Activated CD8-positive, alpha-beta memory T cell treated with anti-CD3 and anti-CD28 coated beads, Interleukin-2, amount 50 U/mL, for 1 hour (primary cell): Measurements from ENCODE around the gene ZNF585A.
"Not testable (repeated sequence)": the region's sequence is repeated elsewhere in the genome, so short reads cannot be mapped to it uniquely, and the experiment has no call there.

Experiments
- DNase-seq: peaks from one replicate; pipeline ENCODE4 v3.0.0-alpha.2; 2020; ENCODE audit errors: extremely low read depth

Gene ZNF585A

DNA sequence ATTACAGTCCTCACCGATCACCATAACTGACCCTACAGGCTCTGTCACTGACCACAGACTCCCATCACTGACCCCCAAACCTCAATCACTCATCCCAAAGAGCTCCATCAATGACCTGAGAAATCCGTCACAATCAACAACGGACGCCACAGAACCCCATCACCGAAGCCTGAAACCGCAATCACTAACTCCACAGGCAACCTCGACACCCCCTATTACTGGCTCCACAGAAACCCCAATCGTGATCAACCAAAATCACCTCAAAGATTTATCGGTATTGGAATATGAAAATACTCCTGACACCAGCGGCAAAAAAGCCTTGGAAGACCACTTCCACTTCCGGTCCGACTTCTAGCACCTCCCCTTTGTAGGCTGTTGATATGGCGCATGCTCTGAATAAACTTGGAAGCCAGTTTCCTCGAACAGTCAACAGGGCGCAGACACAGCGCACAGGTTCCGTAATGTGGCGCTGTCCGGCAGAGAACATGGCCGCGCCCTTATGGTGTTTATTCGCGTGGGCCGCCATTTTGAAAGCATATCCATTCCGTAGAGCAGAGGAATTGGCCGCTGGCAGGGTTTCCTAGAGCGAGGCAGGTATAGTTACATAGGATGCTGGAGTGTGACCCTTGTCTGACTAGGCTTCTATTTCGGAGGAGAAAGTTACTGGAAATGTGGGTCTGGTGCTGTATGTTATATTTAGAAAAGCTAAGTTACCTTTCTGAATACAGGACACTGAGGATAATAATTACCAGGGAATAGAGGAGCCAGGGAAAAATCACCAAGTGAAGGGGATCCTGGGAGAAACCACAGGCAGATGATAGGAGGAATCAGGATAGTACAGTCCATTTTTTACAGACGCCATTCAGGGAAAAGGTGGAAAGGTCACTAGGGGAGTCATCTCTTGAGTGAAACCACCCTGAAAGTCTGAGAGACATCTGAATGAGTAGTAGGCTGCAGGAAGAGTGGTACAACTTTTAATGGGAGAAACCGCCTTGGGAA, at the start of gene ZNF585A:
Gene ZNF585A (minus strand): TSS at position 328 of the 999 bp plus-strand sequence. CDS start 2,785 bp downstream, outside the sequence.
- peak; percentile 81 for DNase-seq

DNA sequence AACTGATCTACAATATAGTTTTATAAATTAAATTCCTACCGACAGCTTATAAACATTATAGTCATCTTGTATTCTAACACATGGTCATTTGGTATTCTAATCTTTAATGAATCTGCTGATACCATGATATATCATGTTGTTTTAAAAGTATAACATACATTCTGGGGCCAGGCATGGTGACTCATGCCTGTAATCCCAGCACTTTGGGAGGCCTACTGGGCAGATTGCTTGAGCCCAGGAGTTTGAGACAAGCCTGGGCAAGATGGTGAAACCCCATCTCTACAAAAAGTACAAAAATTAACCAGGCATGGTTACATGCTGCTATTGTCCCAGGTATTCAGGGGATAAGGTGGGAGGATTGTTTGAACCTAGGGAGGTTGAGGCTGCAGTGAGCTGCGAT, 48.6 kb upstream of the ZNF585A start:
- no peak for DNase-seq

GRCh38 chr19:37220383-37220782, 47.9 kb upstream of the ZNF585A start:
- DNase-seq: no peak

- DNase-seq: no peak
These were observed 46.1 kb upstream of the ZNF585A start for GRCh38 chr19:37218592-37218935.

GRCh38 chr19:37217775-37218591, 45.5 kb upstream of the ZNF585A start, which contains the start of gene ZNF383:
Gene ZNF383, plus strand, starts transcription at chr19:37218214. Its CDS starts 12,240 bp downstream, at chr19:37230454.
- DNase-seq: peak; percentile 61

GRCh38 chr19:37217480-37217774, 44.9 kb upstream of the ZNF585A start:
- DNase-seq: no peak

DNA sequence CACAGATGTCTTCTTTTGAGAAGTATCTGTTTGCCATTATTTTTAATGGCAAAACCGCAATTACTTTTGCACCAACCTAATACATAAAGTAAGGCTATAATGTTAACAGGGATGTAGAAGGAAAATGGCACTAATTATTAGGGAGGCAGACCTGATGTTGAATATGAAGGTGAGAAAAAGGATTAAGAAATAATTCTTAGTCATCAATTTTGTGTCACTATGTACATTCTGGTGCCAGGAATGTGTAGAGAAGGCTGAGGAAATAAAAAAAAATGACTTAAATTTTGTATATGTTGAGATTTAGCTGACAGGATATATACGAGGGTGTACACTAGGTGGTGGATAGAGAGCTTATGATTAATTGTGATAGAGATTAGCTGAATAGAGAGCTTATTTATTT, 25.3 kb upstream of the ZNF585A start:
- DNase-seq: no peak

DNA sequence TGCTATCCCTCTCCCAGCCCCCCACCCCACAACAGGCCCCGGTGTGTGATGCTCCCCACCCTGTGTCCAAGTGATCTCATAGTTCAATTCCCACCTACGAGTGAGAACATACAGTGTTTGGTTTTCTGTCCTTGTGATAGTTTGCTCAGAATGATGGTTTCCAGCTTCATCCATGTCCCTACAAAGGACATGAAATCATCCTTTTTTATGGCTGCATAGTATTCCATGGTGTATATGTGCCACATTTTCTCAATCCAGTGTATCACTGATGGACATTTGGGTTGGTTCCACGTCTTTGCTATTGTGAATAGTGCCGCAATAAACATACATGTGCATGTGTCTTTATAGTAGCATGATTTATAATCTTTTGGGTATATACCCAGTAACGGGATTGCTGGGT, 24.6 kb upstream of the ZNF585A start:
- not testable (repeated sequence) for DNase-seq

- not testable (repeated sequence) for DNase-seq
These were observed 22.8 kb upstream of the ZNF585A start for GRCh38 chr19:37195248-37195647.

DNA sequence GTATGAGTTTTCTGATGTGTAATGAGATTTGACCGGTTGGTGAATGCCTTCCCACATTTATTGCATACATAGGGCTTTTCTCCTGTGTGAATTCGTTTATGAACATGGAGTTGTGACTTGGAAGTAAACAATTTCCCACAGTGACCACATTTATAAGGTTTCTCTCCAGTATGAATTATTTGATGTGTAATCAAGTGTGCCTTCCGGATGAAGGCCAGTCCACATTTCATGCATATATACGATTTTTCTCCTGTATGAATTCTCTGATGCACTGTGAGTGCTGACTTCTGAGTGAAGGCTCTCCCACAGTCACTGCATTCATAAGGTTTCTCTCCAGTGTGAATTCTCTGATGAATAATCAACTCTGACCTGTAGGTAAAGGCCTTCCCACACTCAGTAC, 13.6 kb upstream of the ZNF585A start:
- not testable (repeated sequence) for DNase-seq

DNA sequence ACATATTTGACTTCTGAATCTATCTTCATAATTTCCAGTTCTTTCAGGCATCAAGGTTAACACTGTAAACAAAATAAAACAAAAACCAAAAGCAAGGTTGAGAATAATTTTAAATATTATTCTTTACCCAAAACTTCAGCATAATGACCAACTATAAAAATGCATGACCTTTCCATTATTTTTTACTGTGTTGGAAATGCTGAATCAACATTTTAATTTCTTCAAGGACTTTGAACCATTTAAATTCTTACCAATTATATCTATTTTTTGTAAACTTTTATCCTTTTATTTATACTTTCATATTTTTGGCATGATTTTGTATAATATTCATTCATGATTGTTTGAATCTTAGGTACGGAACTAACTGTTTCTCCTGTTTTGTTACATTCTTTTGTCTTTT, 6.9 kb downstream of the ZNF585A start:
- no peak for DNase-seq

- no peak for DNase-seq
These were observed 12.3 kb downstream of the ZNF585A start for GRCh38 chr19:37160153-37160552.

DNA sequence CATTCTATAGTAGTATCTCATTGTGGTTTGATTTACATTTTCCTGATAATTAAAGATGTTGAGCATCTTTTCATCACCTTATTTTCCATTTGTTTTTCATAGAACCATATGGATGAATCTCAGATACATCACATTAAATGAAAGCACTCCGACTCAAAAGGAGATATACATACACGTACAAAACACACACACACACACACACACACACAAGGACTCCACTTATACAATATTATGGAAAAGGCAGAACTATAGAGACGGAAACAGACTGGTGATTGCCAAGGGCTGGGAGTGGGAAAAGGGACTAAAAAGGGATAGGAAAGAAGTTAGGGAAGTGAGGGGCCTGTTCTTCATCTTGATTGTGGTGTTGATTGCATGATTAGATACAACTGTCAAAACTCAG, 24.3 kb downstream of the ZNF585A start:
- DNase-seq: no peak

DNA sequence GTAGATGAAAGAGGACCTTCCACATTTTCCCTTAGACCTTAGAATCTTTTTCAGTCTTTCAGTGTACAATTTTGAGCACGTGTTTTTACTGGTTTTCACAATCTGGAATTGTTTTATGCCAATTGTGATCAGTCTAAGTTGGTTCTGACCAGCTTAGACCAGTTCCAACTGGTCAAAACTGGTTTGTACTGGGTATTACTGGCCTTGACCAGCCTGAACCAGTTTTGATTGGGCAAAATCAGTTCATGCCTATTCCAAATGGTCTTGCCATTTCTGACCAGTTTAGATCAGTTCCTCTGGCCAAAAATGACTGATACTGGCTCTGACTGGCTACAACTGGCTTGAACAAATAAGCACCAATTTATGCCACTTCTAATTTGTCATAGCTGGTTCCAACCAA, 36.4 kb downstream of the ZNF585A start:
- no peak for DNase-seq

GRCh38 chr19:37128821-37129177, 43.7 kb downstream of the ZNF585A start:
- no peak for DNase-seq

- no peak for DNase-seq
These were observed 44.3 kb downstream of the ZNF585A start for GRCh38 chr19:37127999-37128820.

GRCh38 chr19:37122093-37122492, 50.4 kb downstream of the ZNF585A start:
- not testable (repeated sequence) for DNase-seq

DNA sequence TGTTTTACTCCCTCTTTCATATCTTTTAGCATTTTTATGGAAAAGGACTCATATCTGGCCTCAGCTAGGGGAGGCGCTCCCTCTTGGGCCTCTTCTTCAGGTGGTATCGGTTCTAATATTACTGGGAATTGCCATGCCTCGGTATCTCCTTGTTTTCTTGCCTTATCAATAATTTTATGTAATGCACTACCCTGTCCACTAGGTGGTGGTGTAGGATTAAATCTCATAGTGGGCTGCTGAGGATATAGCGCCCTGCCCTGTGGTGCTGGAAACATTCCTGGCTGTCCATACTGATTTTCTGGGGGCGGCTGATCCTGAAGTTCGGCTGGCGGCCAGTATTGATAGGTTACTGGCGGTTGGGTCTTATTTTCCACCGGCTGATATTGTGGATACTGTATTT, 58.5 kb downstream of the ZNF585A start:
- no peak for DNase-seq

GRCh38 chr19:37111753-37112152, 60.7 kb downstream of the ZNF585A start:
- not testable (repeated sequence) for DNase-seq

DNA sequence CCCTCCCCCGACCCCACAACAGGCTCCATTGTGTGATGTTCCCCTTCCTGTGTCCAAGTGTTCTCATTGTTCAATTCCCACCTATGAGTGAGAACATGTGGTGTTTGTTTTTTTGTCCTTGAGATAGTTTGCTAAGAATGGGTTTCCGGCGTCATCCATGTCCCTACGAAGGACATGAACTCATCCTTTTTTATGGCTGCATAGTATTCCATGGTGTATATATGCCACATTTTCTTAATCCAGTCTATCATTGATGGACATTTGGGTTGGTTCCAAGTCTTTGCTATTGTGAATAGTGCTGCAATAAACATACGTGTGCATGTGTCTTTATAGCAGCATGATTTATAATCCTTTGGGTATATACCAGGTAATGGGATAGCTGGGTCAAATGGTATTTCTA, 68.4 kb downstream of the ZNF585A start:
- DNase-seq: not testable (repeated sequence)

DNA sequence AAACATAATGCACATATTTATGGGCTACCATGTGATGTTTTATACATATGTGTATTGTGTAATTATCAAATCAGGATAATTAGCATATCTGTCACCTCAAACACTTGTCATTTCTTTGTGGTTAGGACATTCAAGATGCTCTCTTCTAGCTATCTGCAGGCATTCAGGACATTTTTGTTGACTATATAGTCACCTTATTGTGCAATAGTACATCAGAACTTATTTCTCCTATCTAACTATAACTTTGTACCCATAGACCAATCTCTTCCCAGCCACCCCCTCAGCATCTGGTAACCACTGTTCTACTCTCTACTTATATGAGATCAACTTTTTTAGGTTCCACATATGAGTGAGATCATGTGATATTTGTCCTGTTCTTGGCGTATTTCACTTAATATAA, 73.9 kb downstream of the ZNF585A start:
- no peak for DNase-seq

- no peak for DNase-seq
These were observed 76.6 kb downstream of the ZNF585A start for GRCh38 chr19:37095859-37096258.
